Measurements from ENCODE around the gene MAMDC4.

The MAMDC4 gene

GRCh38 chr9:136902259-136902821 is 50.2 kb downstream of the MAMDC4 start:
- no peaks in the 10 kb centered on the region for H3K27me3 ChIP-seq
- H3K4me1 ChIP-seq = peaks cover 39% of the 10 kb centered on the region
- TF ChIP-seq Cebpa-rat (IDR thresholded peaks at IDR 0.05) = no peak
- H4K20me1 ChIP-seq = peaks cover 82% of the 10 kb centered on the region
- peak overlapping the region; percentile 24; the same call in 1 of the 2 replicates for H3K9ac ChIP-seq
- H3K36me3 ChIP-seq = peaks cover 100% of the 10 kb centered on the region
- H3K4me3 ChIP-seq = no peak overlapping the region
- H3K4me2 ChIP-seq = peak overlapping the region; percentile 63
- H3K9me3 ChIP-seq = no peaks in the 10 kb centered on the region; the same call in 1 of the 2 replicates
- peak overlapping the region; percentile 9; the same call in 1 of the 2 replicates for H3K27ac ChIP-seq

GRCh38 chr9:136903041-136903554 is 51.0 kb downstream of the MAMDC4 start:
- Histone ChIP-seq H4K20me1 (peaks cover 82% of the 10 kb centered on the region), H3K4me3 (no peak overlapping the region), H3K27me3 (no peaks in the 10 kb centered on the region), H3K36me3 (peaks cover 100% of the 10 kb centered on the region), H3K9me3 (no peaks in the 10 kb centered on the region; the same call in 1 of the 2 replicates), H3K4me2 (no peak overlapping the region), H3K9ac (no peak overlapping the region), H3K4me1 (peaks cover 39% of the 10 kb centered on the region), H3K27ac (no peak overlapping the region)
- TF ChIP-seq Cebpa-rat (IDR thresholded peaks at IDR 0.05) = no peak

GRCh38 chr9:136906266-136906665 is 54.1 kb downstream of the MAMDC4 start:
- peaks cover 100% of the 10 kb centered on the region for H3K36me3 ChIP-seq
- H3K27ac ChIP-seq = no peak overlapping the region
- H4K20me1 ChIP-seq = peaks cover 75% of the 10 kb centered on the region
- peaks cover 32% of the 10 kb centered on the region for H3K4me1 ChIP-seq
- H3K4me2 ChIP-seq = no peak overlapping the region
- H3K9ac ChIP-seq = no peak overlapping the region
- H3K9me3 ChIP-seq = no peaks in the 10 kb centered on the region; the same call in 1 of the 2 replicates
- H3K4me3 ChIP-seq = no peak overlapping the region
- no peaks in the 10 kb centered on the region for H3K27me3 ChIP-seq
- no peak for TF ChIP-seq Cebpa-rat (IDR thresholded peaks at IDR 0.05)

GRCh38 chr9:136907011-136907914 is 55.1 kb downstream of the MAMDC4 start:
- H3K27me3 ChIP-seq = no peaks in the 10 kb centered on the region
- H3K9me3 ChIP-seq = no peaks in the 10 kb centered on the region; the same call in 1 of the 2 replicates
- peaks cover 100% of the 10 kb centered on the region for H3K36me3 ChIP-seq
- peaks cover 72% of the 10 kb centered on the region for H4K20me1 ChIP-seq
- H3K4me3 ChIP-seq = no peak overlapping the region
- TF ChIP-seq Cebpa-rat (IDR thresholded peaks at IDR 0.05) = no peak
- H3K4me2 ChIP-seq = no peak overlapping the region
- peaks cover 22% of the 10 kb centered on the region for H3K4me1 ChIP-seq
- no peak overlapping the region for H3K27ac ChIP-seq
- no peak overlapping the region for H3K9ac ChIP-seq

Data from BLaER1 (cell line).